CD4-positive, alpha-beta T cell (primary cell): ENCODE results near the gene GSAP. TPM values are rescaled to one million over a fixed set of nuclear protein-coding genes. Genes with fewer than 3 reads are reported as not detected.

Source experiments
- ATAC-seq: fragments of 200-7000 bp; cut with Tn5 transposase; one replicate; pipeline ENCODE4 v1.10.0; 2022; ENCODE audit warnings: mild to moderate bottlenecking; ENCODE audit not compliant: poor library complexity
- CTCF ChIA-PET: fragments of 350-600 bp; sonication (Branson Sonifier 250); formaldehyde crosslinking; loops from one replicate; lab custom pipeline; 2021; ENCODE audit warnings: antibody characterized with exemption, inconsistent platforms; lab: Charles Lee
- POLR2A ChIA-PET: fragments of 350-600 bp; sonication (Branson Sonifier 250); formaldehyde crosslinking; loops from one replicate; lab custom pipeline; 2021; ENCODE audit warnings: antibody characterized with exemption, inconsistent platforms; lab: Charles Lee
- DNase-seq, 14 experiments: peaks; one replicate each; pipeline ENCODE4 v3.0.0-alpha.2; 2013 to 2020; ENCODE audit warnings: mixed read lengths in 2 of 14
- H3K27ac ChIP-seq, 2 donors: one replicate each; pipeline versions ENCODE4 v1.5.1 to v1.7.0; 2013; ENCODE audit warnings: low read length in 2 of 2, low read depth in 1 of 2, mild to moderate bottlenecking in 1 of 2
- H3K27me3 ChIP-seq, 2 experiments: 1 replicate in 1 of 2; 2 replicates in 1 of 2; pipeline versions ENCODE4 v1.6.1 to v1.7.0; 2013; ENCODE audit warnings: low read length in 2 of 2, control low read depth in 1 of 2, mild to moderate bottlenecking in 1 of 2, moderate library complexity in 1 of 2; ENCODE audit not compliant: insufficient read depth in 2 of 2, control insufficient read depth in 1 of 2
- H3K36me3 ChIP-seq: one replicate; pipeline ENCODE4 v1.6.1; 2013; ENCODE audit warnings: low read length, control low read depth; ENCODE audit not compliant: insufficient read depth
- H3K4me1 ChIP-seq: one replicate; pipeline ENCODE4 v1.6.1; 2013; ENCODE audit warnings: low read length, control low read depth; ENCODE audit not compliant: insufficient read depth
- H3K4me3 ChIP-seq: one replicate; pipeline ENCODE4 v1.5.1; 2013; ENCODE audit warnings: mild to moderate bottlenecking, low read length, moderate library complexity
- H3K9me3 ChIP-seq, 2 experiments: 1 replicate in 1 of 2; 2 replicates in 1 of 2; pipeline versions ENCODE4 v1.6.1 to v1.7.0; 2013; ENCODE audit warnings: low read length in 2 of 2, mild to moderate bottlenecking in 2 of 2, control low read depth in 1 of 2, moderate library complexity in 1 of 2; ENCODE audit not compliant: control insufficient read depth in 1 of 2, insufficient read depth in 1 of 2
- H3K27ac Mint-ChIP-seq: one replicate; pipeline ENCODE4 v1.8.0; 2020; ENCODE audit warnings: mixed read lengths
- H3K27me3 Mint-ChIP-seq: one replicate; pipeline ENCODE4 v1.8.0; 2021; ENCODE audit warnings: mixed read lengths
- H3K36me3 Mint-ChIP-seq: one replicate; pipeline ENCODE4 v1.8.0; 2021; ENCODE audit warnings: low read depth, mixed read lengths
- H3K4me1 Mint-ChIP-seq: one replicate; pipeline ENCODE4 v1.8.0; 2021; ENCODE audit warnings: low read depth, mixed read lengths
- H3K4me3 Mint-ChIP-seq: one replicate; pipeline ENCODE4 v1.8.0; 2020; ENCODE audit warnings: mild to moderate bottlenecking, mixed read lengths
- H3K9me3 Mint-ChIP-seq: one replicate; pipeline ENCODE4 v1.8.0; 2020; ENCODE audit warnings: mixed read lengths
- CTCF ChIP-seq: fragments of 200-600 bp; IDR thresholded peaks from one replicate; pipeline ENCODE4 v1.8.0; 2022; ENCODE audit warnings: antibody characterized with exemption, mild to moderate bottlenecking
- intact Hi-C, 2 experiments: fragments of 100-400 bp; cut with DNase I in 1 of 2; cut with micrococcal nuclease in 1 of 2; formaldehyde crosslinking; loops; one replicate each; pipeline versions ENCODE4 v1.15.1 to v1.9.0; 2023 to 2025; cut with DNase I, micrococcal nuclease
- total RNA-seq, 174 experiments: library from RNA in 2 of 174; stranded (reverse) in 2 of 174; gene quantifications; one replicate each; pipeline ENCODE4 v1.2.3 and lab custom pipeline; 2021 to 2026

GSAP gene
- total RNA-seq, 2 experiments from 2014 or later, result 19.1 to 19.5 TPM

GRCh38 chr7:77388055-77388641 is 28.0 kb downstream of the GSAP start:
- no peak overlapping the region for H3K27ac Mint-ChIP-seq
- H3K27me3 Mint-ChIP-seq, result no peaks in the 10 kb centered on the region
- intact Hi-C loops, result no loop called here
- no peaks in the 10 kb centered on the region for H3K9me3 Mint-ChIP-seq
- no peaks in the 10 kb centered on the region for H3K36me3 ChIP-seq
- H3K27ac ChIP-seq, result no peak overlapping the region
- DNase-seq (no peak), ATAC-seq (no peak)
- ChIA-PET CTCF (interaction anchor here (1.2 kb wide), 1 partner anchor 16 kb away, joined by 3 read pairs; no protein-coding TSS in a partner anchor), POLR2A (no interaction called here)
- TF ChIP-seq CTCF, result no peak
- H3K4me3 Mint-ChIP-seq, result no peak overlapping the region
- no peak overlapping the region for H3K4me3 ChIP-seq
- peaks cover 71% of the 10 kb centered on the region for H3K36me3 Mint-ChIP-seq
- no peaks in the 10 kb centered on the region for H3K9me3 ChIP-seq
- H3K27me3 ChIP-seq, result no peaks in the 10 kb centered on the region
- H3K4me1 ChIP-seq, result no peaks in the 10 kb centered on the region
- peaks cover 1% of the 10 kb centered on the region for H3K4me1 Mint-ChIP-seq

DNA sequence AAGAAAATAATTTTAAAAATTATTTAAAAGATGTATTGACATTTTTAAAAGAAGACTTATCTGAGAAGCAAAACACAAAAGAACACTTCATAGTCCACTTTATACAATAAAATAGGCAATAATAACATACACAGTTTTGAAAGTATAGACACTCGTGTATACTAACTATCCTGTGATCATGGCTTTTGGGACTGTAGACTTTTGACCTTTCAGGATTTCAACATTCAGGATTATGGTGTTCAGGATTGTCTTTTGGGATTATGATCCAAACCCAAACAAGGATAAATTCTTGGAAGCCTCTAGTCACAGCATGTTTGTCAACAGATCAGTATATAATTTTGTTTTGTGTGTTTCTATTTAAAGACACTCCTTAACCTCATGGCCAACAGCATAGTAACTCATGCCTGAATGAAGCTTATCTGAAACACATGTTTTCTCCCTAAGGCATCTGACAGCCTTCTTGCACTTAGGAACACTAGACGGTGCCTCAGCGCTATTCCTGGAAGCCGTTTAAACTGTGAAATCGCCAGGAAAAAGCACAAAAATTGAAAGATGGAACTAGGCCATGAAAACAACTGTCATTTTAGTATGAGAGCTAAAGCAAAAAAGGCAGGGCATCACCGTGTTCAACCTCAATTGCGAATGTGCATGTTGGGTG is 29.9 kb downstream of the GSAP start:
- ATAC-seq (no peak), DNase-seq (no peak)
- CTCF ChIA-PET, result no interaction called here
- Histone ChIP-seq H3K4me1 (no peaks in the 10 kb centered on the region), H3K36me3 (peaks cover 3% of the 10 kb centered on the region), H3K27me3 (no peaks in the 10 kb centered on the region), H3K4me3 (no peak overlapping the region), H3K27ac (no peak overlapping the region), H3K9me3 (no peaks in the 10 kb centered on the region)
- Mint-ChIP-seq H3K4me3 (no peak overlapping the region), H3K36me3 (peaks cover 75% of the 10 kb centered on the region), H3K27ac (no peak overlapping the region), H3K27me3 (no peaks in the 10 kb centered on the region), H3K9me3 (no peaks in the 10 kb centered on the region), H3K4me1 (no peaks in the 10 kb centered on the region)
- TF ChIP-seq CTCF, result no peak
- POLR2A ChIA-PET, result no interaction called here
- intact Hi-C loops, result no loop called here

GRCh38 chr7:77383333-77383740 is 32.8 kb downstream of the GSAP start:
- H3K36me3 ChIP-seq, result peaks cover 3% of the 10 kb centered on the region
- H3K9me3 ChIP-seq, result no peaks in the 10 kb centered on the region
- H3K27me3 ChIP-seq, result no peaks in the 10 kb centered on the region
- ChIA-PET CTCF (no interaction called here), POLR2A (no interaction called here)
- intact Hi-C loops, result no loop called here
- ATAC-seq (no peak), DNase-seq (no peak)
- Mint-ChIP-seq H3K27ac (no peak overlapping the region), H3K4me1 (no peaks in the 10 kb centered on the region), H3K9me3 (no peaks in the 10 kb centered on the region), H3K36me3 (peaks cover 77% of the 10 kb centered on the region), H3K27me3 (no peaks in the 10 kb centered on the region), H3K4me3 (no peak overlapping the region)
- H3K4me1 ChIP-seq, result no peaks in the 10 kb centered on the region
- no peak overlapping the region for H3K27ac ChIP-seq
- no peak for TF ChIP-seq CTCF
- H3K4me3 ChIP-seq, result no peak overlapping the region
